Dermis microvascular lymphatic vessel endothelial cell (primary cell): Measurements from ENCODE around the gene ARID4A. TPM values are rescaled to one million over a fixed set of nuclear protein-coding genes. Genes with fewer than 3 reads are reported as not detected.
"Not testable (repeated sequence)": the region's sequence is repeated elsewhere in the genome, so short reads cannot be mapped to it uniquely, and the experiment has no call there.

Experiments used
- DNase-seq, 2 donors: peaks; one replicate each; pipeline versions ENCODE4 v3.0.0 to v3.0.0-alpha.2; 2010; ENCODE audit warnings: low read depth in 2 of 2
- total RNA-seq: library from RNA; depleted of rRNA; stranded (reverse); fragments of >200 nt; gene quantifications from 2 replicates; pipeline ENCODE4 v1.2.1, GENCODE V29; 2014

The ARID4A gene
- total RNA-seq, 1 donor from 2014 or later: 8.7 TPM

- DNase-seq: no peak
Observed at GRCh38 chr14:58294201-58294600, 4.2 kb upstream of the ARID4A start.

GRCh38 chr14:58296726-58297125 is 1.6 kb upstream of the ARID4A start:
- peak in 1 of 2 donors; percentile 31 for DNase-seq

GRCh38 chr14:58297412-58297761 is 968 bp upstream of the ARID4A start:
- no peak for DNase-seq

- DNase-seq: peak; percentile 100
Observed at GRCh38 chr14:58297762-58298476, 436 bp upstream of the ARID4A start.

- peak; percentile 45 to 50 for DNase-seq
Observed at GRCh38 chr14:58299401-58300330, 1.3 kb downstream of the ARID4A start.

GRCh38 chr14:58301416-58301815 is 3.1 kb downstream of the ARID4A start:
- DNase-seq: no peak

- no peak for DNase-seq
Observed at GRCh38 chr14:58305730-58306129, 7.4 kb downstream of the ARID4A start.

- DNase-seq: no peak
Observed at GRCh38 chr14:58307597-58308316, 9.4 kb downstream of the ARID4A start.

- DNase-seq: no peak
Observed at GRCh38 chr14:58309086-58309485, 10.7 kb downstream of the ARID4A start.

- DNase-seq: no peak
Observed at GRCh38 chr14:58313699-58314098, 15.3 kb downstream of the ARID4A start.

- no peak for DNase-seq
Observed at GRCh38 chr14:58315606-58316005, 17.3 kb downstream of the ARID4A start.

GRCh38 chr14:58327019-58327418 is 28.7 kb downstream of the ARID4A start:
- no peak for DNase-seq

GRCh38 chr14:58331111-58331510 is 32.8 kb downstream of the ARID4A start:
- peak; percentile 99 for DNase-seq

GRCh38 chr14:58332561-58332960 is 34.2 kb downstream of the ARID4A start:
- DNase-seq: no peak

GRCh38 chr14:58339666-58340065 is 41.3 kb downstream of the ARID4A start:
- DNase-seq: not testable (repeated sequence)

GRCh38 chr14:58341152-58341748 is 42.9 kb downstream of the ARID4A start:
- no peak for DNase-seq

- not testable (repeated sequence) for DNase-seq
Observed at GRCh38 chr14:58343535-58343934, 45.2 kb downstream of the ARID4A start.

GRCh38 chr14:58353516-58354299 is 55.4 kb downstream of the ARID4A start:
- no peak for DNase-seq

GRCh38 chr14:58354808-58355207 is 56.5 kb downstream of the ARID4A start:
- no peak for DNase-seq

GRCh38 chr14:58356268-58356667 is 57.9 kb downstream of the ARID4A start:
- DNase-seq: no peak

GRCh38 chr14:58362272-58362671 is 63.9 kb downstream of the ARID4A start:
- not testable (repeated sequence) for DNase-seq
